Dermis blood vessel endothelial cell (primary cell): ENCODE data around the gene KARS1. TPM values are rescaled to one million over a fixed set of nuclear protein-coding genes. Genes with fewer than 3 reads are reported as not detected.

Experiments
- DNase-seq: peaks from one replicate; pipeline ENCODE4 v3.0.0; 2010
- total RNA-seq: library from RNA; depleted of rRNA; stranded (reverse); fragments of >200 nt; gene quantifications from 2 replicates; pipeline ENCODE4 v1.2.3, GENCODE V29; 2014

KARS1 gene
- total RNA-seq, 1 donor from 2014 or later, result 184 TPM

DNA sequence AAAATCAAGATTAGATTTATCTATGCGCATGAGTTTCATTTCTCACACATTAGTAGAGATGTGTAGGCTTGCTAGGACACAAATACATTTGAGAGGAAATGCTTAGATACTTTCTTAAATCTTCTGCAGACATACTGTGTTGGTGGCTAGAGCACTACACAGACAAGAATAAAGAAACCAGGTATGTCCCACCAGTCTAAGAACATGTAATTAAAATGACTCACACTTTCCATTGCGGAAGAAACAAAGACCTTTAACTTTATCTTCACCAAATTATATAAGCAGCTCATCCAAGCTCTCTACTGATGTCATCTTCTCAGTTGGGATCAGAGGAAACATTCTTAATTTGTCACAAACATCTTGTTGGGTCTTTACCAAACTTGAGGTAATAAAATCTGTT lies 68.7 kb downstream of the KARS1 start:
- DNase-seq, result no peak

DNA sequence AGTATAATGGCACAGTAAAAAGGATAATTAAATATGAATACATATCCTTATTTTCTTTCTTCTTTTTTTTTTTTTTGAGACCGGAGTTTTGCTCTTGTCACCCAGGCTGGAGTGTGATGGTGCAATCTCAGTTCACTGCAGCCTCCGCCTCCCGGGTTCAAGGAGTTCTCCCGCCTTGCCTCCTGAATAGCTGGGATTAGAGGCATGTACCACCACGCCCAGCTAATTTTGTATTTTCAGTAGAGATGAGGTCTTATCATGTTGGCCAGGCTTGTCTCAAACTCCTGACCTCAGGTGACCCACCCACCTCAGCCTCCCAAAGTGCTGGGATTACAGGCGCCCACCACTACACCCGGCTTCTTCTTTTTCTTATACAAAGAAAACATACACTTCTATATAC lies 69.3 kb downstream of the KARS1 start:
- no peak for DNase-seq

Other genes with a start within 250 kb of the KARS1 start
- gene CFDP1, start 214.2 kb downstream of the KARS1 start, total RNA-seq, result 71.6 and 82.4 TPM in 2 replicates
- gene TMEM170A, start 183.0 kb downstream of the KARS1 start, total RNA-seq, result 36.2 and 56.2 TPM in 2 replicates
- gene CHST6, start 152.2 kb downstream of the KARS1 start, total RNA-seq, result 1.2 and 1.9 TPM in 2 replicates
- not detected in 2 replicates for gene CHST5, start 111.6 kb downstream of the KARS1 start, total RNA-seq
- gene TMEM231, start 91.4 kb downstream of the KARS1 start, total RNA-seq, result 8.0 and 13.7 TPM in 2 replicates
- 89.5 and 91.2 TPM in 2 replicates for gene GABARAPL2, start 81.3 kb downstream of the KARS1 start, total RNA-seq
- 99.0 and 104 TPM in 2 replicates for gene ADAT1, start 24.4 kb downstream of the KARS1 start, total RNA-seq
- gene TERF2IP, start 108 bp upstream of the KARS1 start, total RNA-seq, result 54.4 and 66.4 TPM in 2 replicates
- not detected in 2 replicates for gene CPHXL2, start 29.3 kb upstream of the KARS1 start, total RNA-seq
- gene DUXB, start 53.8 kb upstream of the KARS1 start, total RNA-seq, result not detected in 2 replicates
- gene CPHXL, start 78.8 kb upstream of the KARS1 start, total RNA-seq, result not detected in 2 replicates